ENCODE data around the gene HYLS1. TPM values are rescaled to one million over a fixed set of nuclear protein-coding genes. Genes with fewer than 3 reads are reported as not detected.

The HYLS1 gene
- total RNA-seq, 1 donor from 2014 or later, result 9.0 TPM

- no peak for DNase-seq
Observed at GRCh38 chr11:125935056-125935455, 47.6 kb downstream of the HYLS1 start.

- DNase-seq, result no peak
Observed at GRCh38 chr11:125935618-125936199, 48.2 kb downstream of the HYLS1 start.

GRCh38 chr11:125938418-125938817 is 51.0 kb downstream of the HYLS1 start:
- DNase-seq, result no peak

GRCh38 chr11:125939081-125939521 is 51.6 kb downstream of the HYLS1 start:
- no peak for DNase-seq

- DNase-seq, result no peak
Observed at GRCh38 chr11:125940145-125940544, 52.7 kb downstream of the HYLS1 start.

- no peak for DNase-seq
Observed at GRCh38 chr11:125941267-125941618, 53.8 kb downstream of the HYLS1 start.

GRCh38 chr11:125941619-125942611 is 54.4 kb downstream of the HYLS1 start:
- DNase-seq, result peak; percentile 67

GRCh38 chr11:125942771-125943428 is 55.4 kb downstream of the HYLS1 start:
- DNase-seq, result no peak

GRCh38 chr11:125943661-125944349 is 56.3 kb downstream of the HYLS1 start:
- DNase-seq, result no peak

GRCh38 chr11:125944350-125945010 is 57.0 kb downstream of the HYLS1 start:
- DNase-seq, result no peak

- no peak for DNase-seq
Observed at GRCh38 chr11:125945011-125945796, 57.7 kb downstream of the HYLS1 start.

- DNase-seq, result no peak
Observed at GRCh38 chr11:125945797-125946520, 58.5 kb downstream of the HYLS1 start, which contains the start of gene VSIG10L2. Gene VSIG10L2 (plus strand): TSS chr11:125946044. CDS start chr11:125946056, 12 bp downstream.

GRCh38 chr11:125946712-125947418 is 59.4 kb downstream of the HYLS1 start:
- no peak for DNase-seq

GRCh38 chr11:125947419-125948277 is 60.2 kb downstream of the HYLS1 start:
- DNase-seq, result no peak

- DNase-seq, result no peak
Observed at GRCh38 chr11:125948278-125949051, 61.0 kb downstream of the HYLS1 start.

GRCh38 chr11:125949271-125950177 is 62.1 kb downstream of the HYLS1 start:
- no peak for DNase-seq

GRCh38 chr11:125950178-125950490 is 62.7 kb downstream of the HYLS1 start:
- DNase-seq, result no peak
